Mesenchymal stem cell (in vitro differentiated cells and primary cell): ENCODE measurements around the gene AHNAK2.

Experiments
- DNase-seq: peaks from one replicate; pipeline ENCODE4 v3.0.0-alpha.2; 2013
- H2AFZ ChIP-seq: one replicate; pipeline ENCODE4 v1.6.1; 2013; ENCODE audit warnings: low read depth, mild to moderate bottlenecking, control low read depth, inconsistent platforms, low read length, moderate library complexity
- H2AK5ac ChIP-seq: 2 replicates; pipeline ENCODE4 v1.6.1; 2013; ENCODE audit warnings: low read length, moderate library complexity, mild to moderate bottlenecking, inconsistent platforms; ENCODE audit not compliant: severe bottlenecking
- H2BK120ac ChIP-seq: one replicate; pipeline ENCODE4 v1.6.1; 2013; ENCODE audit warnings: low read depth, mild to moderate bottlenecking, inconsistent platforms, low read length, moderate library complexity
- H2BK12ac ChIP-seq, 2 experiments: one replicate each; pipeline ENCODE4 v1.6.1; 2013; ENCODE audit warnings: inconsistent platforms in 2 of 2, low read length in 2 of 2, mild to moderate bottlenecking in 2 of 2, moderate library complexity in 2 of 2, control low read depth in 1 of 2
- H2BK15ac ChIP-seq: one replicate; pipeline ENCODE4 v1.6.1; 2013; ENCODE audit warnings: mild to moderate bottlenecking, low read depth, inconsistent platforms; ENCODE audit not compliant: poor library complexity, severe bottlenecking
- H2BK5ac ChIP-seq: 2 replicates; pipeline ENCODE4 v1.6.1; 2013; ENCODE audit warnings: low read depth, mild to moderate bottlenecking, low read length, control low read depth, inconsistent platforms; ENCODE audit not compliant: poor library complexity, severe bottlenecking
- H3K14ac ChIP-seq, 2 experiments: one replicate each; pipeline ENCODE4 v1.6.1; 2013; ENCODE audit warnings: inconsistent platforms in 2 of 2, low read length in 2 of 2, control low read depth in 1 of 2, mild to moderate bottlenecking in 1 of 2, moderate library complexity in 1 of 2
- H3K18ac ChIP-seq, 2 experiments: one replicate each; pipeline ENCODE4 v1.6.1; 2013; ENCODE audit warnings: inconsistent platforms in 2 of 2, low read length in 2 of 2, control low read depth in 1 of 2, low read depth in 1 of 2, mild to moderate bottlenecking in 1 of 2
- H3K23ac ChIP-seq, 2 experiments: one replicate each; pipeline ENCODE4 v1.6.1; 2013; ENCODE audit warnings: inconsistent platforms in 2 of 2, low read length in 2 of 2, mild to moderate bottlenecking in 2 of 2, moderate library complexity in 2 of 2, control low read depth in 1 of 2
- H3K27ac ChIP-seq: 2 replicates; pipeline ENCODE4 v1.5.1; 2013; ENCODE audit warnings: mild to moderate bottlenecking, moderate library complexity, low read length, control low read depth, inconsistent platforms; ENCODE audit not compliant: poor library complexity, severe bottlenecking
- H3K27me3 ChIP-seq, 2 experiments: 2 replicates each; pipeline versions ENCODE4 v1.6.1 to v1.7.0; 2013; ENCODE audit warnings: low read length in 2 of 2, mild to moderate bottlenecking in 2 of 2, moderate library complexity in 2 of 2, control low read depth in 1 of 2, inconsistent platforms in 1 of 2; ENCODE audit not compliant: control insufficient read depth in 1 of 2, insufficient read depth in 1 of 2
- H3K36me3 ChIP-seq, 2 experiments: 2 replicates each; pipeline versions ENCODE4 v1.6.1 to v1.7.0; 2013; ENCODE audit warnings: low read length in 2 of 2, control low read depth in 1 of 2, inconsistent platforms in 1 of 2, low read depth in 1 of 2, mild to moderate bottlenecking in 1 of 2; ENCODE audit not compliant: insufficient read depth in 2 of 2, control insufficient read depth in 1 of 2
- H3K4ac ChIP-seq, 2 experiments: one replicate each; pipeline ENCODE4 v1.6.1; 2013; ENCODE audit warnings: inconsistent platforms in 2 of 2, low read length in 2 of 2, mild to moderate bottlenecking in 2 of 2, moderate library complexity in 2 of 2, control low read depth in 1 of 2, low read depth in 1 of 2
- H3K4me1 ChIP-seq: 2 replicates; pipeline ENCODE4 v1.6.1; 2013; ENCODE audit warnings: low read depth, low read length, control low read depth; ENCODE audit not compliant: control insufficient read depth, insufficient read depth
- H3K4me2 ChIP-seq: 2 replicates; pipeline ENCODE4 v1.6.1; 2013; ENCODE audit warnings: low read length, mild to moderate bottlenecking, inconsistent platforms; ENCODE audit not compliant: poor library complexity, severe bottlenecking
- H3K4me3 ChIP-seq, 2 experiments: 2 replicates each; pipeline versions ENCODE4 v1.5.1 to v1.7.0; 2013; ENCODE audit warnings: low read length in 2 of 2, mild to moderate bottlenecking in 2 of 2, control low read depth in 1 of 2, low read depth in 1 of 2; ENCODE audit not compliant: insufficient read depth in 1 of 2
- H3K79me1 ChIP-seq: replicated peaks from 2 replicates; pipeline ENCODE4 v1.6.1; 2013; ENCODE audit warnings: mild to moderate bottlenecking, control low read depth, low read length, inconsistent platforms; ENCODE audit not compliant: poor library complexity, severe bottlenecking
- H3K9ac ChIP-seq: 2 replicates; pipeline ENCODE4 v1.7.0; 2013; ENCODE audit warnings: mild to moderate bottlenecking, low read length, moderate library complexity
- H3K9me3 ChIP-seq: 2 replicates; pipeline ENCODE4 v1.7.0; 2013; ENCODE audit warnings: mild to moderate bottlenecking, low read length; ENCODE audit not compliant: control insufficient read depth
- H4K8ac ChIP-seq: one replicate; pipeline ENCODE4 v1.6.1; 2013; ENCODE audit warnings: inconsistent platforms, mild to moderate bottlenecking, low read length, moderate library complexity
- H4K91ac ChIP-seq: one replicate; pipeline ENCODE4 v1.6.1; 2013; ENCODE audit warnings: mild to moderate bottlenecking, low read length, inconsistent platforms
- WGBS: methylation state at CpG from one replicate; pipeline ENCODE4 v1.1.7; 2013; ENCODE audit warnings: mixed read lengths; 5-methylcytosine and 5-hydroxymethylcytosine counted together

Gene AHNAK2

GRCh38 chr14:105026033-105026785 is 48.0 kb upstream of the AHNAK2 start:
- H3K79me1 ChIP-seq: no peaks in the 10 kb centered on the region

GRCh38 chr14:105025429-105025828 is 47.3 kb upstream of the AHNAK2 start:
- H3K4me2 ChIP-seq: no peak overlapping the region
- WGBS: 94% methylated on average over 6 of the region's 6 CpGs
- H3K27ac ChIP-seq: peak overlapping the region; percentile 100
- H3K23ac ChIP-seq: no peak overlapping the region
- DNase-seq: no peak
- H3K4me3 ChIP-seq: no peak overlapping the region
- H3K27me3 ChIP-seq: no peaks in the 10 kb centered on the region
- H3K18ac ChIP-seq: peak overlapping the region; percentile 94 to 97
- peak overlapping the region; percentile 49 to 92 for H3K4ac ChIP-seq
- no peak overlapping the region for H2BK120ac ChIP-seq
- H3K14ac ChIP-seq: peak overlapping the region in 1 of 2 experiments; percentile 77
- no peaks in the 10 kb centered on the region for H3K79me1 ChIP-seq
- H2AK5ac ChIP-seq: peak overlapping the region; percentile 94
- peaks cover 16% of the 10 kb centered on the region for H3K4me1 ChIP-seq
- H2BK15ac ChIP-seq: no peak overlapping the region
- H4K8ac ChIP-seq: peak overlapping the region; percentile 5
- peak overlapping the region; percentile 88 for H4K91ac ChIP-seq
- peak overlapping the region; percentile 34 for H3K9ac ChIP-seq
- H2BK5ac ChIP-seq: peak overlapping the region; percentile 75
- H2AFZ ChIP-seq: no peak overlapping the region
- H2BK12ac ChIP-seq: peak overlapping the region; percentile 60 to 99
- H3K9me3 ChIP-seq: no peaks in the 10 kb centered on the region
- H3K36me3 ChIP-seq: no peaks in the 10 kb centered on the region

More at GRCh38 chr14:105026033-105026785, 48.0 kb upstream of the AHNAK2 start:
- Histone ChIP-seq H3K9me3 (no peaks in the 10 kb centered on the region), H3K9ac (no peak overlapping the region), H3K4me3 (no peak overlapping the region), H3K27ac (peak overlapping the region; percentile 100), H2BK120ac (no peak overlapping the region), H4K91ac (no peak overlapping the region), H3K27me3 (no peaks in the 10 kb centered on the region), H3K14ac (no peak overlapping the region), H3K36me3 (no peaks in the 10 kb centered on the region), H4K8ac (no peak overlapping the region), H2BK12ac (no peak overlapping the region), H3K23ac (no peak overlapping the region), H2BK5ac (peak overlapping the region; percentile 34), H2AFZ (no peak overlapping the region), H3K4me1 (peaks cover 16% of the 10 kb centered on the region), H2BK15ac (peak overlapping the region; percentile 23), H3K4me2 (no peak overlapping the region), H3K4ac (peak overlapping the region in 1 of 2 experiments; percentile 19), H3K18ac (peak overlapping the region in 1 of 2 experiments; percentile 43), H2AK5ac (peak overlapping the region; percentile 98)
- peak; percentile 65 for DNase-seq
- 80% methylated on average over 13 of the region's 16 CpGs for WGBS

GRCh38 chr14:105023791-105024480 is 45.8 kb upstream of the AHNAK2 start:
- H3K4me1 ChIP-seq: peaks cover 20% of the 10 kb centered on the region
- no peaks in the 10 kb centered on the region for H3K36me3 ChIP-seq
- no peak overlapping the region for H2BK12ac ChIP-seq
- peak overlapping the region; percentile 63 for H3K9ac ChIP-seq
- H3K14ac ChIP-seq: no peak overlapping the region
- H2BK5ac ChIP-seq: peak overlapping the region; percentile 94
- 77% methylated on average over 3 of the region's 4 CpGs for WGBS
- no peaks in the 10 kb centered on the region for H3K79me1 ChIP-seq
- H2BK120ac ChIP-seq: peak overlapping the region; percentile 85
- no peak overlapping the region for H3K23ac ChIP-seq
- peak overlapping the region; percentile 48 to 89 for H3K18ac ChIP-seq
- peak overlapping the region; percentile 94 for H2AK5ac ChIP-seq
- H3K4ac ChIP-seq: peak overlapping the region in 1 of 2 experiments; percentile 94
- peak overlapping the region; percentile 22 for H3K4me2 ChIP-seq
- H2BK15ac ChIP-seq: no peak overlapping the region
- H3K9me3 ChIP-seq: no peaks in the 10 kb centered on the region
- H4K8ac ChIP-seq: no peak overlapping the region
- no peak overlapping the region for H2AFZ ChIP-seq
- H3K27ac ChIP-seq: peak overlapping the region; percentile 100
- peak; percentile 62 for DNase-seq
- H3K4me3 ChIP-seq: no peak overlapping the region
- H4K91ac ChIP-seq: peak overlapping the region; percentile 50
- no peaks in the 10 kb centered on the region for H3K27me3 ChIP-seq

GRCh38 chr14:105023144-105023543 is 45.0 kb upstream of the AHNAK2 start:
- Histone ChIP-seq H2AFZ (no peak overlapping the region), H3K4ac (no peak overlapping the region), H4K8ac (no peak overlapping the region), H3K18ac (no peak overlapping the region), H3K27ac (peak overlapping the region; percentile 100), H2BK120ac (no peak overlapping the region), H3K79me1 (no peaks in the 10 kb centered on the region), H2BK5ac (peak overlapping the region; percentile 19), H2BK15ac (no peak overlapping the region), H3K23ac (no peak overlapping the region), H2BK12ac (no peak overlapping the region), H3K36me3 (no peaks in the 10 kb centered on the region), H3K4me3 (no peak overlapping the region), H3K9ac (peak overlapping the region; percentile 3), H4K91ac (no peak overlapping the region), H3K9me3 (no peaks in the 10 kb centered on the region), H3K27me3 (no peaks in the 10 kb centered on the region), H3K4me2 (no peak overlapping the region), H3K14ac (no peak overlapping the region), H2AK5ac (peak overlapping the region; percentile 84), H3K4me1 (peaks cover 25% of the 10 kb centered on the region)
- 92% methylated on average over 8 of the region's 11 CpGs for WGBS
- DNase-seq: no peak
